Eye (tissue), 1 donor: Measurements from ENCODE around the gene BCL11A.

Source experiments
- DNase-seq: peaks from one replicate; pipeline ENCODE4 v3.0.0-alpha.2; 2015

The BCL11A gene

GRCh38 chr2:60500861-60501260, 52.6 kb downstream of the BCL11A start:
- no peak for DNase-seq

- DNase-seq = no peak
Measured at GRCh38 chr2:60499651-60500265, 53.7 kb downstream of the BCL11A start.

- DNase-seq = no peak
Measured at GRCh38 chr2:60498816-60499429, 54.5 kb downstream of the BCL11A start.

GRCh38 chr2:60498127-60498815, 55.2 kb downstream of the BCL11A start:
- DNase-seq = no peak

GRCh38 chr2:60497500-60497899, 56.0 kb downstream of the BCL11A start:
- no peak for DNase-seq

- DNase-seq = peak; percentile 58
Measured at GRCh38 chr2:60496956-60497355, 56.5 kb downstream of the BCL11A start.

GRCh38 chr2:60496475-60496874, 57.0 kb downstream of the BCL11A start:
- no peak for DNase-seq

GRCh38 chr2:60495041-60495625, 58.3 kb downstream of the BCL11A start:
- DNase-seq = no peak

GRCh38 chr2:60493804-60494387, 59.6 kb downstream of the BCL11A start:
- no peak for DNase-seq

GRCh38 chr2:60492548-60492947, 60.9 kb downstream of the BCL11A start:
- DNase-seq = no peak

- no peak for DNase-seq
Measured at GRCh38 chr2:60490848-60491247, 62.6 kb downstream of the BCL11A start.

GRCh38 chr2:60490441-60490840, 63.0 kb downstream of the BCL11A start:
- no peak for DNase-seq

GRCh38 chr2:60489289-60489688, 64.2 kb downstream of the BCL11A start:
- no peak for DNase-seq

GRCh38 chr2:60488291-60488690, 65.2 kb downstream of the BCL11A start:
- DNase-seq = no peak

- no peak for DNase-seq
Measured at GRCh38 chr2:60487174-60487573, 66.3 kb downstream of the BCL11A start.

GRCh38 chr2:60486551-60486950, 66.9 kb downstream of the BCL11A start:
- no peak for DNase-seq

GRCh38 chr2:60486067-60486466, 67.4 kb downstream of the BCL11A start:
- no peak for DNase-seq

- DNase-seq = no peak
Measured at GRCh38 chr2:60485550-60485949, 67.9 kb downstream of the BCL11A start.

GRCh38 chr2:60485055-60485454, 68.4 kb downstream of the BCL11A start:
- DNase-seq = no peak

- peak; percentile 54 for DNase-seq
Measured at GRCh38 chr2:60484133-60484645, 69.3 kb downstream of the BCL11A start.

- no peak for DNase-seq
Measured at GRCh38 chr2:60483401-60483800, 70.1 kb downstream of the BCL11A start.

- no peak for DNase-seq
Measured at GRCh38 chr2:60482222-60482621, 71.2 kb downstream of the BCL11A start.

- DNase-seq = no peak
Measured at GRCh38 chr2:60481257-60481656, 72.2 kb downstream of the BCL11A start.
